IMR-90 (cell line): ENCODE data around the gene FRMD4B. TPM values are rescaled to one million over a fixed set of nuclear protein-coding genes. Genes with fewer than 3 reads are reported as not detected.

ENCODE experiments used
- ATAC-seq: fragments of 200-7000 bp; cut with Tn5 transposase; 2 replicates; pipeline ENCODE4 v1.9.1; 2020; ENCODE audit warnings: low read depth, mild to moderate bottlenecking, moderate library complexity
- BruUV-seq: library from RNA; stranded (reverse); fragments of 400-500 nt; replicated peaks from 2 replicates; lab custom pipeline; 2021; lab: Mats Ljungman, UMichigan
- CTCF ChIA-PET: fragments of 300-600 bp; formaldehyde crosslinking; extraction: SDS; loops from one replicate; lab custom pipeline; 2021; ENCODE audit warnings: antibody characterized with exemption; lab: Yijun Ruan, JAX
- POLR2A ChIA-PET: fragments of 300-600 bp; sonication (Branson Sonifier 250); formaldehyde crosslinking; loops from one replicate; lab custom pipeline; 2022; ENCODE audit warnings: antibody characterized with exemption; ENCODE audit not compliant: unreplicated experiment; lab: Charles Lee
- DNase-seq: peaks from one replicate; pipeline ENCODE4 v3.0.0; 2013
- H2AFZ ChIP-seq: replicated peaks from 2 replicates; pipeline ENCODE3; 2013; ENCODE audit warnings: low read length, mild to moderate bottlenecking; ENCODE audit not compliant: poor library complexity
- H2AK5ac ChIP-seq: 2 replicates; pipeline ENCODE4 v1.6.1; 2013; ENCODE audit warnings: low read depth, low read length, inconsistent platforms
- H2AK9ac ChIP-seq: replicated peaks from 2 replicates; pipeline ENCODE3; 2013; ENCODE audit warnings: mild to moderate bottlenecking, low read depth, low read length, moderate library complexity; ENCODE audit not compliant: poor library complexity
- H2BK120ac ChIP-seq: 2 replicates; pipeline ENCODE4 v1.6.1; 2013; ENCODE audit warnings: low read depth, low read length, inconsistent platforms
- H2BK15ac ChIP-seq: 3 replicates; pipeline ENCODE4 v1.6.1; 2013; ENCODE audit warnings: low read depth, low read length, inconsistent platforms
- H2BK20ac ChIP-seq: 2 replicates; pipeline ENCODE4 v1.6.1; 2013; ENCODE audit warnings: low read depth, mild to moderate bottlenecking, inconsistent platforms, low read length, moderate library complexity
- H2BK5ac ChIP-seq: 2 replicates; pipeline ENCODE4 v1.6.1; 2013; ENCODE audit warnings: mild to moderate bottlenecking, low read depth, low read length, inconsistent platforms; ENCODE audit not compliant: poor library complexity, severe bottlenecking
- H3K14ac ChIP-seq: replicated peaks from 2 replicates; pipeline ENCODE4 v1.6.1; 2013; ENCODE audit warnings: low read depth, low read length, inconsistent platforms
- H3K18ac ChIP-seq: 2 replicates; pipeline ENCODE4 v1.6.1; 2013; ENCODE audit warnings: low read depth, low read length, control low read depth
- H3K23ac ChIP-seq: 2 replicates; pipeline ENCODE4 v1.6.1; 2013; ENCODE audit warnings: low read depth, low read length, inconsistent platforms
- H3K27ac ChIP-seq: 2 replicates; pipeline ENCODE4 v1.5.1; 2013; ENCODE audit warnings: mild to moderate bottlenecking, control low read depth, low read length; ENCODE audit not compliant: insufficient read depth
- H3K27me3 ChIP-seq: 2 replicates; pipeline ENCODE4 v1.6.1; 2013; ENCODE audit warnings: low read length; ENCODE audit not compliant: control insufficient read depth, insufficient read depth
- H3K36me3 ChIP-seq: 2 replicates; pipeline ENCODE4 v1.6.1; 2013; ENCODE audit warnings: low read length, mixed read lengths; ENCODE audit not compliant: control insufficient read depth, insufficient read depth
- H3K4ac ChIP-seq: 2 replicates; pipeline ENCODE4 v1.6.1; 2013; ENCODE audit warnings: low read depth, low read length, inconsistent platforms
- H3K4me1 ChIP-seq: 2 replicates; pipeline ENCODE4 v1.6.1; 2013; ENCODE audit warnings: low read length, mixed read lengths; ENCODE audit not compliant: control insufficient read depth, insufficient read depth
- H3K4me2 ChIP-seq: 2 replicates; pipeline ENCODE4 v1.6.1; 2013; ENCODE audit warnings: low read depth, mild to moderate bottlenecking, control low read depth, low read length, moderate library complexity
- H3K4me3 ChIP-seq: 2 replicates; pipeline ENCODE4 v1.5.1; 2013; ENCODE audit warnings: low read depth, mild to moderate bottlenecking, control low read depth, low read length, moderate library complexity; ENCODE audit not compliant: insufficient read depth
- H3K56ac ChIP-seq: 2 replicates; pipeline ENCODE4 v1.6.1; 2013; ENCODE audit warnings: low read length, inconsistent platforms; ENCODE audit not compliant: insufficient read depth; ENCODE audit errors: extremely low read depth
- H3K79me1 ChIP-seq, 2 experiments: 2 replicates each; pipeline ENCODE4 v1.6.1; 2013; ENCODE audit warnings: low read length in 2 of 2, inconsistent platforms in 1 of 2, low read depth in 1 of 2
- H3K9ac ChIP-seq: 2 replicates; pipeline ENCODE4 v1.6.1; 2013; ENCODE audit warnings: low read depth, low read length, control low read depth
- H3K9me1 ChIP-seq: 2 replicates; pipeline ENCODE4 v1.6.1; 2013; ENCODE audit warnings: low read length, inconsistent platforms; ENCODE audit not compliant: insufficient read depth
- H3K9me3 ChIP-seq: 2 replicates; pipeline ENCODE4 v1.6.1; 2013; ENCODE audit warnings: low read length; ENCODE audit not compliant: control insufficient read depth, insufficient read depth
- H4K20me1 ChIP-seq: 2 replicates; pipeline ENCODE4 v1.6.1; 2013; ENCODE audit warnings: low read length, inconsistent platforms; ENCODE audit not compliant: insufficient read depth
- H4K5ac ChIP-seq: 2 replicates; pipeline ENCODE4 v1.6.1; 2013; ENCODE audit warnings: mild to moderate bottlenecking, low read depth, low read length, control low read depth
- H4K8ac ChIP-seq, 2 experiments: 2 replicates each; pipeline ENCODE4 v1.6.1; 2013; ENCODE audit warnings: low read depth in 2 of 2, low read length in 2 of 2, control low read depth in 1 of 2, inconsistent platforms in 1 of 2
- H4K91ac ChIP-seq: 2 replicates; pipeline ENCODE4 v1.6.1; 2013; ENCODE audit warnings: low read depth, low read length, inconsistent platforms; ENCODE audit not compliant: insufficient read depth
- CEBPB ChIP-seq: IDR thresholded peaks from 2 replicates; pipeline ENCODE4 v1.6.1; 2012; ENCODE audit warnings: low read depth, low read length, improper control_type of control experiment
- WGBS, 2 experiments: methylation state at CpG; one replicate each; pipeline versions ENCODE4 v1.1.5 to v1.1.7; 2013; ENCODE audit warnings: missing lambda C conversion rate in 2 of 2; ENCODE audit not compliant: insufficient read length in 1 of 2; ENCODE audit errors: extremely low coverage in 2 of 2; 5-methylcytosine and 5-hydroxymethylcytosine counted together
- dilution Hi-C: fragments of 300-500 bp; cut with HindIII; formaldehyde crosslinking; loops from one replicate; pipeline ENCODE4 v1.14.3; 2018; ENCODE audit warnings: low sequenced_read_pairs; ENCODE audit not compliant: unreplicated experiment
- in situ Hi-C: fragments of 300-500 bp; cut with MboI; formaldehyde crosslinking; loops from 3 replicates; pipeline ENCODE4 v1.14.3; 2019; ENCODE audit warnings: low sequenced_read_pairs, inconsistent platforms, mixed read lengths
- intact Hi-C: fragments of 100-400 bp; cut with micrococcal nuclease; formaldehyde crosslinking; loops from 2 replicates; pipeline ENCODE4 v1.10.0; 2022
- polyA plus RNA-seq, 3 experiments: library from polyadenylated mRNA; depleted of rRNA; stranded (reverse); fragments of >200 nt; gene quantifications; 2 replicates each; pipeline ENCODE4 v1.2.3, GENCODE V29; 2012; ENCODE audit warnings: low replicate concordance in 1 of 3
- total RNA-seq: library from RNA; depleted of rRNA; stranded (reverse); fragments of >200 nt; gene quantifications from 2 replicates; pipeline ENCODE4 v1.2.3, GENCODE V29; 2012
- TF ChIP-seq, protein P1 (sequence below): conservative IDR thresholded peaks from 2 replicates; pipeline ENCODE4 v1.5.1; 2012; ENCODE audit warnings: mild to moderate bottlenecking, low read depth, low read length, improper control_type of control experiment

Gene FRMD4B
- total and polyA plus RNA-seq, 2 of the 4 experiments (the other 2 are of a cell fraction) = 0.14 to 0.36 TPM

DNA sequence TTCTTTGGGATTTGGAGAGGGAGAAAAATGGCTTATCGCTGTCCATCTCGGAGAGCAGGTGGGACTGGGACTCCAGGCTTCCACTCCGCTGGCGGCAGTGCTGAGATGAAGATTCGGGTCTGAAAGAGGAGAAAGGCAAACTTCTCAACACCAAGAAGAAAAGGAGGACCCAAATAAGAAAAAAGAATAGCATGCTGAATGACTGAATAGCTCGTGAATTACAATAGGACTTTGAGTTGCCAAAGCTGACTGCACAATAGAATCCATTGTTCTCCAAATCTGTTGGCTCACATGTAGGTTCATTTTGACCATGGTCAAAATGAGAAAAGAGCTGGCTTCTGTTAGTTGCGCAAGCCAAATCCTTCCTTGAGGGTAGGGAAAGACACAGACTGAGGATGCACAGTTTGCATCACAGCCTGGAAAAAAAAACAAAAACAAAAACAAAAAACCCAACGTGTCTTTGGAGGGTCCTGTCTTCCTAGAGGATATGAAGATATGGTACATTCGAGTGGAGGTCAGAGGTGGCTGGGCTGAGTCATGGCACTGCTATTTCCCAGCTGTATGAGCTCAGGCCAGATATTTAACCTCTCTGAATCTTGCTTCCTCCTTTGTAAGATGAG, 204.2 kb downstream of the FRMD4B start:
- Histone ChIP-seq H3K23ac (no peak overlapping the region), H3K4ac (no peak overlapping the region), H3K14ac (no peak overlapping the region), H4K8ac (peak overlapping the region in 1 of 2 experiments; percentile 15; a peak in 1 of 4 replicates), H3K27ac (no peak overlapping the region), H4K20me1 (no peaks in the 10 kb centered on the region), H2AK9ac (no peak overlapping the region), H3K9me1 (no peaks in the 10 kb centered on the region), H3K56ac (no peak overlapping the region), H2BK20ac (peak overlapping the region; percentile 36; the same call in 1 of the 2 replicates), H3K4me3 (no peak overlapping the region), H2BK15ac (no peak overlapping the region), H4K91ac (no peak overlapping the region), H2AFZ (peak overlapping the region; percentile 16), H3K4me2 (0 out of 2 replicates have a peak overlapping the region, but pooled peaks have one; percentile 12), H3K36me3 (no peaks in the 10 kb centered on the region), H3K27me3 (no peaks in the 10 kb centered on the region), H3K9ac (no peak overlapping the region), H4K5ac (no peak overlapping the region), H2BK5ac (no peak overlapping the region), H3K79me1 (no peaks in the 10 kb centered on the region), H3K4me1 (peaks cover 4% of the 10 kb centered on the region), H2AK5ac (no peak overlapping the region), H3K9me3 (no peaks in the 10 kb centered on the region), H3K18ac (no peak overlapping the region), H2BK120ac (peak overlapping the region; percentile 17; the same call in 1 of the 2 replicates)
- CTCF ChIA-PET = interaction anchor here (0.7 to 1.8 kb wide), 5 partner anchors 12 to 125 kb away, joined by 3 to 6 read pairs (median 3); no protein-coding TSS in a partner anchor
- peak; percentile 72 for DNase-seq
- ATAC-seq = peak; percentile 81
- BruUV-seq = no TSS peak
- peak; percentile 89 for TF ChIP-seq CEBPB
- TF ChIP-seq, protein P1, sequence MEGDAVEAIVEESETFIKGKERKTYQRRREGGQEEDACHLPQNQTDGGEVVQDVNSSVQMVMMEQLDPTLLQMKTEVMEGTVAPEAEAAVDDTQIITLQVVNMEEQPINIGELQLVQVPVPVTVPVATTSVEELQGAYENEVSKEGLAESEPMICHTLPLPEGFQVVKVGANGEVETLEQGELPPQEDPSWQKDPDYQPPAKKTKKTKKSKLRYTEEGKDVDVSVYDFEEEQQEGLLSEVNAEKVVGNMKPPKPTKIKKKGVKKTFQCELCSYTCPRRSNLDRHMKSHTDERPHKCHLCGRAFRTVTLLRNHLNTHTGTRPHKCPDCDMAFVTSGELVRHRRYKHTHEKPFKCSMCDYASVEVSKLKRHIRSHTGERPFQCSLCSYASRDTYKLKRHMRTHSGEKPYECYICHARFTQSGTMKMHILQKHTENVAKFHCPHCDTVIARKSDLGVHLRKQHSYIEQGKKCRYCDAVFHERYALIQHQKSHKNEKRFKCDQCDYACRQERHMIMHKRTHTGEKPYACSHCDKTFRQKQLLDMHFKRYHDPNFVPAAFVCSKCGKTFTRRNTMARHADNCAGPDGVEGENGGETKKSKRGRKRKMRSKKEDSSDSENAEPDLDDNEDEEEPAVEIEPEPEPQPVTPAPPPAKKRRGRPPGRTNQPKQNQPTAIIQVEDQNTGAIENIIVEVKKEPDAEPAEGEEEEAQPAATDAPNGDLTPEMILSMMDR = no peak
- dilution Hi-C loops (no loop called here), intact Hi-C loops (no loop called here), in situ Hi-C loops (no loop called here)
- POLR2A ChIA-PET = no interaction called here
- WGBS, 2 experiments = no CpG with 5 or more reads among the region's 9 CpGs
